Fibroblast of skin of right quadriceps (primary cell): ENCODE data around the gene TIE1.

Experiments
- DNase-seq: peaks from one replicate; pipeline ENCODE4 v3.0.0-alpha.2; 2013

TIE1 gene

DNA sequence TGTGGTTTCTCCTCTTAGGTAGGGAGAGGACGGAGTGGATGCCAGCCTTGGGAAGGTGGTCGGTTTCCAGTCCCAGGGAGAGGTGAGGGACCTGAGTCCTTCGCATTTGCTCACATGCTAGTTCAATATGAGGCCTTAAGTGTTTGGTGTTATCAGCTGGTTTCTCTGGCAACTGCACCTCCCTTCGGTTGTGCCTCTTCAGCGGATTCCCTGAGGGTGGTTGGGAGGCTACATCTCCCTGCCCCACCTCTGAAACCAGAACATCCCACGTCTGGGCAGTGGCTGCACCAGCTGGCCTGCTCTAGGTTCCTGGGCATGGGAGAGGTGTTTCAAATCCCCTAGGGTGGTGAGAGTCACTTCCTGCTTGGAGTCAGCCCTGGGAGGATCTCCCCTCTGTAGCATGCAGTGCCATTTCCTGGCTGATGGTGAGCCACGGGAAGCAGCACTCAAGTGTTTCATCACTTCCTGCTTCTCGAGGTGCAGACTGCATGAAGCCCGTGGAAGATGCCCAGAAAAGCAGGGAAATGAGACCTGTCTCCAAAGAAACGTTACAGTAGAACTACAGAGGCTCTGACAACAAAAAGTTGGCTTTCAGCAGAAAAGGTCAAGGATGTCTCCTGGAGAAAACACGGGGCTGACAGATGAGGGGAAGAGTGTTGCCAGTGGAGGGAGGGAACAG is 26.5 kb upstream of the TIE1 start:
- DNase-seq = peak; percentile 60

DNA sequence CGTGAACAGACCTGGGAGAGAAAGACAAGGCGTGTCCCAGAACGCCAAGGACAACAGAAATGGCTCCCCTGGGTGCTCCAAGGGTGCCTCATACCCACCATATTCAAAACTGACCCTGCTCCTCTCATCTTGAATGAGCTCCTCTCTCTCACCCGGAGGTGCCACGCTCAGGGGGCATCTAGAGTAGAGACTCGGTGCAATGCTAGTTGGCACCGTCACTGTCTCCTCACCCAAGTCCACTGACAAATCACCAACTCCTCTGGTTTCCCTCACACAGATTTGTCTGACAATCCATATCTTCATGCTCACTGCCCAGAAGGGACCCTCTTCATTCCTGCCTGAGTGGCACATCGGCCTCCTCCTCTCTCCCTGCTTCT is 26.0 kb upstream of the TIE1 start:
- no peak for DNase-seq

DNA sequence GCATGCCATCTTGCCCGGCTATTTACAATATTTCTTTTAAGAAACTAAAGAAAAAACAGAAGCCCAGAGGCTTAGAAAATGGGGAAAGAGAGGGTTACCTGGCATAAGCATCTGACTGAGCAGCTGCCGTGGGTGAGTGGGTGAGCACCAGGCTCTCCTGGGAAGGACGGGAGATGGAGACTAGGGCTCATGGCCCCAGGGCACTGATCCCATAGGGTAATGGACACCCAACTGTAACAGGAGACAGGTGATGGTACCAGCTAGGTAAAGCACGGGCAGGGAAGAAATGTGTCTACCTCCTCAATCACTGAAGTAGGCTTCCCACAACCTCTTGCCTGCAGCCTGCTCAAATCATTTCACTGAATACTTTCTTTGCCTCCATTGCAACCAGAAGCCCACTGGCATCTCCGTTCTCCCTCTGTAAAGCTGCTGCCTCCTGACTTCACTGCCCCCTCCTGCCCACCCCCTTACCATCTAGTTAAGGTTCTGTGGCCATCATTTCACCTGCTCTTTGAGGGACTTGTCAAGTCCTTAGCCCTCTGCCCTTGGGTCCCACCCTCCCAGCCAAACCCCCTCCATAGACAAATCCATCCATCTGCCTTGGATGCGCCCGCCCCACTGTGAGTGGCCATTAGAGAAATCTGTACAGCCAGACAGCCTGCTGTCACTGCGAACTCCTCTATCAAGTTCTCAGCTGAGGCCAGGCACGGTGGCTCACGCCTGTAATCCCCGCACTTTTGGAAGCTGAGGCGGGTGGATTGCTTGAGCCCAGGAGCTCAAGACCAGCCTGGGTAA is 24.8 kb upstream of the TIE1 start:
- DNase-seq = no peak

DNA sequence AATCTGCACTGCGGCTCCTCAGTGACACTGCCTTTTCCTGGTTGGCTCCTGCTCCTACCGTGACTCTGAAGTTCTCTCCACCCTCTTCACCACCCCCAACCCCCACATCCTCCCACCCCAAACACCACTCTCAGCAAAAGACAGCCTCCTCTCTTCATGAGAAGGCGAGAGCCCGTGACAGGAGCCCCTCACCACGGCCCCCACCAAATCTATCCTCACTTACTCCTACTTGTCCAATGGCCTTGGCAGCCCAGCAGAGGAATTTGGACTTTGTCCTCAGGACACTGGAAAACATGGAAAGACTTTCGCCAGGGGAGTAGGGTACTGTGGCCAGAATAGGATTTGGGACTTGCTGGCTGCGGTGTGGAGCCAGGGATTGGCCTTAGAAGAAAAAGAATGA is 24.1 kb upstream of the TIE1 start:
- no peak for DNase-seq

DNA sequence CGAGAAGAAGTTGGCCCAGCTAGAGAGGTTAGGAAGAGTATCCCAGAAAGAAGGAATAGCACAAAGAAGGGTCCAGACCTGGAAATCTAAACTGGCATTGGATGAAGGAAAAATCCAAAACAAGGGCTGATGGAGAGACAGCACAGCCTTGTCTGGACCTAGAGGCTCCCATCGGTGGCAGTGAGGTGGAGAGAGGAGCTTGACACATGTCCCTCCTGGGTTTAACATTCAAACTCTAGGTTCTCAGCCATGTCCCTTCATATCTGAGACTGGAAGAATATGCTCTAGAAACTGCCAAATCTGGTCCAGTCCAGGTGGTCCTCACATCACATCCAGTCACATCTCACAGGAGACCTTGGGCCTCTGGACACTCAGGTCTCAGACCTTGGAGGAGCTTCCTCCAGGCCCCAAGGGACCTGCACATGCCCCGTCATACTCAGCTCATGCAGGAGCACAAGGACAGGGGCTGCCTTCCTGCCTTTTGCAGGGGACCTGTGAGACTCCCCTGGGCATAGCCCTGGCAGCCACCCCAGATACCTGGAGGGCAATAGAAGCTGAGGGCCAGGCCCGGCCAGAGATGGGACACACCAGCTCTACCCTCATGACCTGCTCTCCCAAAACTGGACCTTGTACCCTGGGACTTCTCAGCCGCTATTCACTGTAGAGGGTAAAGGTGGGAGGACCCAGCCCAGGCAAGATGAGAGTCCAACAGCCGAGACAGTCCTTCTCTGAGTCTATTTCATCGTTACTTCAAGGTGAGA is 23.5 kb upstream of the TIE1 start:
- no peak for DNase-seq

DNA sequence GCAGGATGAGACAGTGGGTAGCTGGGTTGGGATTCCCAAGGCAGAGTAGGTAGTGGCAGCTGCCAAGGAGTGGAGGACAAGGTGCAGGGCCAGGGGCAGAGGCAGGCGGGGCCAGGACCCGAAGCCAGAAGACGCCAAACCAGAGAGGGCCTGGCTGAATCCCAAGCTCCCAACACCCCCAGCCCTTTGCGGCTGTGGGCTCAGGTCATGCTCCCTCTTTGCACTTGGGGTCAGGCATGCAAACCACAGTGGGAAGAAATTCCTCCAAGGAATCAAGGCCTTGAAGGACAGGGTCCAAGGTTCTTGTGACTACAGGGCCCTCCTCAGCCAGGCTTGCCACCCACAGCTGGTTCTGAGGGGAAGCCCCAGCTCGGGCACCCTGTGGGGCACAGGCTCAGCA is 21.6 kb upstream of the TIE1 start:
- no peak for DNase-seq

DNA sequence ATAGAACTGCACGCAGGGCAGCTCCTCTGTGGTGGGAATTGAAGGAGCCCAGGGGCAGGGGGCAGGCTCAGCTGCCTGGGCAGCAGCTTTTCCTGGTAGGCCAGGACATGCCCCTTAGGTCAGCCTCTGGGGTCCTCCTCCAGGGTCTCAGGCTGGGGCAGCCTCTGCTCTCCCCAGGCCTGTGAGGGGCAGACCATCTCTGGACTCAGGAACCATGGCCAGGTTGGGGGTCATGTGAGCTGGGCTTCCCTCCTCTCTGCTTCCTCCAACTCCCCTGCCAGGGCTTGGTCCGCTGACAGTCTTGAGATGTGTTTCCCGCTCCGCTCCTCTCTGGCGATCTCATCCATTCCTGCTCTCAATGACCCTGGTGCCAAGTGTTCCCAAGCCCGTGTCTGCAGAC is 21.1 kb upstream of the TIE1 start:
- DNase-seq = no peak

DNA sequence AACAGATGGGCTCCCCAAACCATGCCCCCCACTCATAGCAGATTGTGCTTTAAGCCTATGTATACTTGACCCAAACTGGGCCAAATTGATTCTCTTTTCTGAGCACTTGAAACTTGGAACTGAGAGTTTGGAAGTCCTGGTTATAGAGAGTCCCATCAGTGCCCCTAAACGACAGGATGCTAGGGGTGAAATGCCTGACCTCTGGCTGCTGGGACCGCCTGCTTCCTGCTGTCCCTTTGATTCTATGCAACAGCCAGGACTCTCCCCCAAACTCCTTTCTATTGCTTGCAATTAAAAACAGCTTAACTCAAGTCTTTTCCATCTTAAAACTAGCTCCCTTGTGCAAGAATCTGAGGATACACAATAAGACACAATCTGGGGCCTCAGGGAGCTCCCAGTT is 20.1 kb upstream of the TIE1 start:
- no peak for DNase-seq

DNA sequence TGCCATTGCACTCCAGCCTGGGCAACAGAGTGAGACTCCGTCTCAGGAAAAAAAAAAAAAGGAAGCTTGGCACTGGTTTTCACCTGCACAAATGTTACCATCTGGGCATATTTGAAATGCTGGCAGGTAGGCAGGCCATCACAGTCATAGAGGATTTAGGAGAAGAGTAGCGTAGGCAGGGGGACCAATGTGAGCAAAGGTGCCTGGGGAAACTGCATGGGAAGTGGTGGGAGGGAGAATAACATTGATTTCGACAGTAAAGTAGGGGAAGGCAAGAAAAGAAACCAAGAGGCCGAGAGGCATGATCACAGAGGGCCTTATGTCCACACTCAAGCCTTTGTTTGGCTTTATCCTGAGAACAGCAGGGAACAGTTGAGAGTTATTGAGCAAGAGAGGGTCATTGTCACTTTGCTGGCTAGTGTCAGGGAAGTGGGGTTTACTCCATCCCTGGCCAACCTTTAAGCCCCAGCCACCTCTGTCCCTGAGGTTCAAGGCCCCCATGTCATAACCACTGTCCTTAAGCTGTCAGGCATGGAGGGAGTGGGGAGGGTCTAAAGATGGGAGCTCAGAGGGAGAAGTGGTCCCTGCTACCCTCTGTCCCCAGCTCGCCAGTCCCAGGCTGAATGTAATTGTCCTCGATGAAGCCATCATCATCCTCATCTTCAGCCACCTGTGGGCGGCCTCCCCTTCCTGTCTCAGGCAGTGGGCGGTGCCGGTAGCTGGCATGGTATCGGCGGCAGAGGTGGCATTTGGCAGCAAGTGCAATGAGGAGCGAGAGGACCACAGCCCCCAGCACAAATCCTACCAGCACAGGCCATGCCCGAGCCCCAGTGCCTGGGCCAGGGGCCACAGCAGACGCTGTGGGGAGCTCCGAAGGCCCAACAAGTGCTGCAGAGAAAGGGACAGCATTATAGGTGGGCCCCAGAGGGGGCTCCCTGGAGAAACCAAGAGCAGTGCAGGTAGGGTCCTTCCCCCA is 18.3 kb upstream of the TIE1 start:
- DNase-seq = no peak

DNA sequence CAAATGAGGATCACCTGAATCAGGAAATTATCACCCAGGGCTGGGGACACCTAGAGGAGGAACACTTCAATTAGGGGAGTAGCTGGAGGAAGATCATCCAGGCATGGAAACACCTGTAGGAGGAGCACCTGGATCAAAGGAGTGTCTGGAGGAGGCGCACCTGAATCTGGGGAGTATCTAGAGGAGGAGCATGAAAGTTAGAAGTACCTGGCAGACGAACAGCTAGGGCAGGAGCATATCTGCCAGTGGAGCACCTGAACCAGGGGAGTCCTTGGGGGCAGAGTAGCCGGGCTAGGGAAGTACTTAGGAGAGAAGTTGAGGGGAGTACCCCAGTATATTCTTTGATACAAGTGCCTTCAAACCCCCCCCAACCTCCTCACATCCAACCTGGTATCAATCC is 16.7 kb upstream of the TIE1 start:
- DNase-seq = no peak

DNA sequence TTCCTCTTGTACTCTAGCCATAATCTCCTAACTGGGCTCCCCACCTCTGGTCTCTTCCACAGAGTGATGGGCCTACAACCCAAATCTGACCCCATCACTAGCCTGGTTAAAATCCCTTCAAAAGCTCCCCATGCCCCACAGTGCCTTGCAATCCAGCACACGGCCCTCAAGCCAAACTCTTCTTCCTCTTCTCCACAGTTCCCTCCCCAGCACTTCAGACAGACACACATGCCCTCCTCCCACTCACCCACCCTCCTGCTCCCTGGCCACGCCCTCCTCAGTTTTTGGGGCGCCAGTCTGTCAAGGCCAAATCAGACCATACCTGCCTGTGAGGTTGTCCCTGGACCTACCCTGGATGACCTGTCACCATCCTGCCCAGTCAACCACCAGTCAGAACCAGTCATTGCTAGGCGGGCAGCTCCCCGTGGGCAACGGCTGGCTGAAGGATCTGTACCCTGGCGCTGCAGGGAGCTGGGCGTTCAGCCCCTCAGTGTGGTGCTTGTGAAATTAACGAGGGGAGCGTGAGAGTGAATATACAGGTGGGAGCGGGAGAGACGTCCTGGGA is 16.2 kb upstream of the TIE1 start:
- no peak for DNase-seq

DNA sequence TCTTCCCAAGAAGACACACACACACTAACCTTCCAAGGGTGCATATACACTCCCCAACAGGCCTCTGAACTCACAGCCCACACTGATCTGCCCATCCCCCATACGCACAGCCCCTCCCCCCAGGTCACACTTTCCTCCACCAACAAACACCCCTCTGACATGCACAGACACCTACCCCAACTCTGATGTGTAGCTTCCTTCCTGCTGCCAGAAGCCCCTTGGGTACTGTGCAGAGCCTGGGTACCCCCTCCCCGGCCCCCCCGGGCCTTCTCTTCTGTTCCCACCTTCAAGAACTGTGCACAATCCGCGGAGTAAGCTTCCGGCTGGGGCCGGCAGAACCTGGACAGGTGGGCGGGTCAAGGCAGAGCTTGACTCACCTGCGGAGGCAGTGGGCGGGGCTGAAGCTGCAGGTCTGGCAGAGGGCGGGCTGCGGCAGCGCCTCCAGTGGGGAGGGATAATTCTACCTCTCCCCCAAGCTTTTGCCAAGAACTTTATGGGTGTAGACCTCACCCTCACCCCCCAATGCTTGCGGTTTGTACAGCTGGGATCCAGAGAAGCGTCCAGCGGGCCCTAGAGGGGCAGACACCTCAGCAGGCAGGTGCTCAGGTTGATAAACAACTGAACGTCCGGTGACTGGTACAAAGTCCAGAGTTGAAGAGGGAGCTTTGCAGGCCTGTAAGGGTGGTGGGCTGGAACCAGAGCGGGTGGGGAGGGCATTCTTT is 15.4 kb upstream of the TIE1 start, which contains the start of gene C1orf210:
Gene C1orf210, minus strand, starts transcription at position 313 of the 722 bp plus-strand sequence. CDS start 2,311 bp downstream, outside the sequence.
- DNase-seq = no peak

DNA sequence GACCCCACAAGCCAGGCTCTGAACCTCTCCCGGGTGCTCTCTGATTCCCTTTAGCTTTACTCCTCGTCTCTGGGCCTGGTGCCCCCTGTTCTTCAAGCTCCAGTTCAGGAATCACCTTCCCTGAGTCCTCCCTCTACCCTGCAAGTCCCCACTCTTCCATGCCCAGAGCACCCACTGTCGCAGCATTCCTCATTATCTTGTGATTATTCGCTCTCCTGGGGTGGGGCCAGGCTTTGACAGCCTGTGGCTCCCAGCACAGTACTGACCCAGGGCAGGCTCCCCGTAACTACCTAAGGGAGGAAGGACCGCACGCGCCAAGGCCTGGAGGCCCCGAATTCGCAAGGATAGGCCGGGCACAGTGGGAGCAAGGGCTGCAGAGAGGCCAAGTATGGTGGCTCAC is 14.7 kb upstream of the TIE1 start:
- DNase-seq = no peak

DNA sequence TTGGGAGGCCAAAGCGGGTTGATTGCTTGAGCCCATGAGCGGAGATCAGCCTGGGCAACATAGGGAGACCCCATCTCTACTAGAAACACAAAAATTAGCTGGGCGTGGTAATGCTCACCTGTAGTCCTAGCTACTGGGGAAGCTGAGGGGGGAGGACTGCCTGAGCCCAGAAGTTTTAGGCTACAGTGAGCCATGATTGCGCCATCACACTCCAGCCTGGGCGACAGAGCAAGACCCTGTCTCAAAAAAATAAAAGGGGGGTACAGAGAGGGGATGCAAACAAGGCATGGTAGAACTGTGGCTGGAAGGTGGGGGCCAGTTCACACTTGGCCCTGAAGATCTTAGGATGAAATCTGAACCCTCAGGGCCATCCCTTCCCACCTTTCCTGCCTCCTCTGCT is 14.2 kb upstream of the TIE1 start:
- DNase-seq = no peak

DNA sequence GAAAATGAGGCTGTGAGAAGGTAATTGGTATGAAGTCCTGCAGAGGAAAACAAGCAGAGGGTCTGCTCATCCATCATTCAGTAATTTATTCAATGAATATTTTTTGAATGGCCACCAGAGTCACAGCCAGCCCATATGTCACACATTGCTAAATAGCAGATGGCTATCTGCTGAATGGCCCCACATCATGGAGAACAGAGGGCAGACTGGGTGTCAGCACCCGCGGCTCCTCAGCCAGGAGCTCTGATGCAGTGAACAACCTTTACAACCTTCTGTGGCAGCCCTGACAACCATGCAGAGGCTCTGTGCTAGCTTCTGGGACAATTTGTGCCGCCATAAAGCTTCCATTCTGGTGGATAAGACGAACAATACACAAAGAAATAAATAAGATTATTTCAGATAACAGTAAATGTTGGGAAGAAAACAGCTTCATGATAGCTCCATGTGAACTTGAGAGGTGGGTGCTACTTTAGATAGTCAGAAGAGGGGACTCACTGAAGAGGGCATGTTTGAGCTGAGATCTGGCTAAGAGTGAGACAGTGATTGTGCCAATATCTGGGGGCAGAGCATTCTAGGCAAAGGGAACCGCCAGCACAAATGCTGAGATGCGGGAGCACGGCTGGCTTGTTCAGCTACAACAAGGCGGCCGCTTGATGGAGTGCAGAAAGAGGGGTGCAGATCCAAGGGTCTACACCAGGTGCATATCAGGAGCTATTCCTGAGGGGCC is 12.6 kb upstream of the TIE1 start:
- no peak for DNase-seq

DNA sequence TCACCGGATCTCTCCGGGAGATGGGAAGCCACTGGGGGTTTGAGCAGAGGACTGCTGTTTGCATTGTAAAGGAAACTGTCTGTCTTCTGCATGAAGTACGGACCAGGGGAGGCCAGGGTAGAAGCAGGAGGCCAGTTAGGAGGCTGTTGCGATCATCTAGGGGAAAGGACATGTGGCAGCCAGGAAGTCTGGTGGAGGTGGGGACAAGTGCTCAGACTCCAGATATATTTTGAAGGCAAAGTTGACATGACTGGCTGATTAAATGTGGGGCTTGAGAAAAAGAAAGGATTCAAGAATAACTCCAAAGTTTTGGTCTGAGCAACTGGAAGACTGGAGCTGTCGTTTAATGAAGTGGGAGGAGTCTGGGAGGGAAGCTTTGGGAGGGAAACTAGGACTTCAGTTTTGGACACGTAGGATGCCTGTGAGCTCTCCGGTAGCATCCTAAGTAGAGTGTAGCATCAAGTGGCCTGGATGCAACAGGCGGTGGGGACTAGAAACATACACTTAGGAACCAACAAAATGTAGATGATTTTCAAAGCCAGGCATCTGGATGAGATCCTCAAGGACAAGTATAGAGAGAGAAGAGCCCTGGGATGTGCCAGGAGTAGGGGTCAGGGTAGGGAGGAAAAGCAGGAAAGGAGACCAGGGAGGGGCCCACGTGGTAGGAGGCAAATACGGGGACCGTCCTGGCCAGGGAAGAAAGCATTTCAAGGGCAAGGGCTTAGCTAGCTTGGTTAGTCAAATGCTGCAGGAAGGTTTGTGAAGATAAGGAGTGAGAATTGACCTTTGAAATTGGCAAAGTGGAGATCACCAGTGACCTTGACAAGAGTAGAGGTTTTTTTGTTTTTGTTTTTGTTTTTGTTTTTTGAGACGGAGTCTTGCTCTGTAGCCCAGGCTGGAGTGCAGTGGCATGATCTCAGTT is 11.7 kb upstream of the TIE1 start:
- DNase-seq = no peak

DNA sequence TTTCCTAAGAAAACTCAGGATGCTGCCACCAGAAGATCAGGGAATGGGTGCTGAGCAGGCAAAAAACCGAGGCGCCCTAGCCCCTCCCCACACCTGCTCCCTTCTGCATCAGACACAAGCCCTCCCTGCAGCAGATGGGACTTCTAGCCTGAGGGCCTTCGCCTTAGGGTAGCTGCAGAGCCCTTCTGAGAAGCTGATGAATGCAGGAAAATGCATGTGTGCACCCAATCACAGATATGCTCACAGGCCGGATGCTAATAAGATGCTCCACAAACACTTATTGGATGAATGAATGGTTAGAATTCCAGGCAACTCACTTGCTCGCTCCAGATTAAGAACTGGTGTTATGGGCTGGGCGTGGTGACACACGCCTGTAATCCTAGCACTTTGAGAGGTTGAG is 8.6 kb upstream of the TIE1 start:
- no peak for DNase-seq

DNA sequence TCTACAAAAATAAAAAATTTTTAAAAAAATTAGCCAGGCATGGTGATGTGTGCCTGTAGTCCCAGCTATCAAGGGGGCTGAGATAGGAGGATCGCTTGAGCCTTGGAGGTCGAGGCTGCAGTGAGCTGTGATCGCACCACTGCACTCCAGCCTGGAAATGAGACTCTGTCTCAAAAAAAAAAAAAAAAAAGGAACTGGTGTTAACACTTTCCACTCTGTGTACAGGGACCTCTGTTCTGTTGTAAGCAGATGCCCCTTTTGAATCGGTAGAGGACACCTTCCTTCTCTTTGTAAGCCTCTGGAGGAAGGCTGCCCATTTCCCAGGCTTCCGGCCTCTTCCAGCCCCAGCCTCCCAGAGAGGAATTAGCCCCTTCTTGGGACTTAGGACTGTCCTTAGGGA is 8.1 kb upstream of the TIE1 start:
- DNase-seq = no peak

DNA sequence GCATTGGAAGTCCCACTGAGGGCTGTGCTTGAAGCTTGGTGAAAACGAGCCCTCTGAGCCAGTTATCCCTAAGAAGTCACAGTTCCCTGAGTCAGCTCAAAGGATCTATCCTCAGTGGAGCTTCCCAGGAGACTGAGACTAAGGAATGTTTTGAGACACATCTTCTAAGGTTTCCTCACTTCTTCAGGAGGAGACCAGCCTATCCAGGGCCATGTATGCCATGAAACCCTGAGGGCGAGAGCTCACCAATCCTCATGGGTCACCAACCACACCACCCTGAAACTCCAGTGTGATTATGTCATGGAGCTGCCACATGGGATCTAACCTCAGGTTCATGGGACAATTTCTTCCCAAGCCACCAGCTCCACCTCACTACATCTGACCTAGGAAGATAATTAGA is 7.6 kb upstream of the TIE1 start:
- no peak for DNase-seq
